ENCODE results near the gene FBXW5.

FBXW5 gene

DNA sequence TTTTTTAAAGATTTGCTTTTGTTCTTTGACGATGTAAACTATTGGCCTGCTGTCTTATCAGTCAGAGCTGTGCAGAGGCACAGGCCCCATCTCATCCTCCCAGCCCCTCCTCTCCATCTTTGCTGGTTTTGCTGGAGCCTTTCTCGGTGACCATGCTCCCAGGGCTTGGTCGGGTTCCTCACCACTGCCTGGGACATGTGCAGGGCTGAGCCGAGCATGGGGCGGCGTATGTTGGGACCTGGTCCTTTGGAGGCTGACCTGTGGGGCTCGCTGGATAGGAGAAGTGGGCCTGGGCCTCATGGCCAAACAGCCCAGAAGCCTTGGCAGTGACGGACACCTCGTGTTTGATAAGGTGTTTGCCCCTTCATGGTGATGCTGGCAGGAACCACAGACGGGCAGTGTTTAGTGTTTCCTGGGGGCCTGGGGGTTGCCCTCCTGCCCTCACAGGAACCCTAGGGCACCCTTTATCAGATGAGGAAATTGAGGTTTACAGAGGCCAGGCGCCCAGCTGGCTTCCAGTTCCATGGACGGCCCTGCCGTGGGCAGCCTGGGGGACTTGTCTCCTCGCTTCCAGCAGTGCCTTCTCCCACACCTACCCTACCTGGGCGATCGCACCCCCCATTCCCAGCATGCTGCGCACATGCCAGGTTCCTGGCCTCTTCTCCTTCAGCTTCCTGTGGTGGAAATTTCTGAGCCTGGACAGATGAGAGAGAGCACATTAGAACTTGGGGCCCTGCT lies 30.7 kb downstream of the FBXW5 start:
- no peak for DNase-seq (ENCODE audit: low read depth in 2 of 3, low spot score in 1 of 3)

- no peak for DNase-seq (ENCODE audit: low read depth in 2 of 3, low spot score in 1 of 3)
These were observed 33.7 kb downstream of the FBXW5 start for GRCh38 chr9:136910901-136911245.

DNA sequence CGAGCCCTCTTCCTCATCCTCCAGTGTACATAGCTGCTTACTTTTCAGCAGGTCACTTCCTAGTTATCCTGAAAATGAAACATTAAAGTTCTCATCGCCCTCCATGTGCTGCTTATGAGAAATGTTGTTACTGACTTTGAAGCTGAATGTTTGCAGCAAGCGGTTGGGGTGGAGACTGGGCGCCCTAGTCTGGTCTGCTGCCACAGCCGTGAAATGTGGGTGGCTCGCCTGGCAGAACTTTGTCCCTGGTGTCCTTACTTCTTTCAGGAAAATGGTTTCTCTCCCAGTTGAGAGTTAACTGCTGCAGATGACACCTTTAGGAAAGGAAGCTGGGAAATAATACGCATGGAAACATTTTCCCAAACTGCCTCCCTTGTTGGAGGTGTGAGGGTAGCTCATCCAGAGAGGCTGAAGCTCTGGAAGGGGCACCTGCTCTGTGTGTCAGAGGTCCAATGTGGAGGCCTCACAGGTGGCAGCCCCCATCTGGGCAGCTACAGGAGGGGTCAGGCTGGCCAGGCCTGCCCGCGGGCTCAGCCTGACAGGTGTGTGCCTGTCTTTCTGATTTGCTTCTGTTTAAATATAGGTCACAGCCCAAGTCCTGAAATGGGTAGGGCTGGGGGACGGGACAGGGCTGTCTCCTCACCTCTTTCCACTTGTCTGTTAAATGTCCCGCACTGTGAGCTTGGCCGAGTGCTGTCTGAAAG lies 34.2 kb downstream of the FBXW5 start:
- DNase-seq (ENCODE audit: low read depth in 2 of 3, low spot score in 1 of 3) = no peak

- no peak for DNase-seq (ENCODE audit: low read depth in 2 of 3, low spot score in 1 of 3)
These were observed 37.3 kb downstream of the FBXW5 start for GRCh38 chr9:136907011-136907914.

GRCh38 chr9:136906266-136906665 lies 38.3 kb downstream of the FBXW5 start:
- DNase-seq (ENCODE audit: low read depth in 2 of 3, low spot score in 1 of 3) = no peak

GRCh38 chr9:136903041-136903554 lies 41.4 kb downstream of the FBXW5 start:
- DNase-seq (ENCODE audit: low read depth in 2 of 3, low spot score in 1 of 3) = no peak

GRCh38 chr9:136902259-136902821 lies 42.2 kb downstream of the FBXW5 start:
- DNase-seq (ENCODE audit: low read depth in 2 of 3, low spot score in 1 of 3) = peak; percentile 77 to 85 (median 80)

DNA sequence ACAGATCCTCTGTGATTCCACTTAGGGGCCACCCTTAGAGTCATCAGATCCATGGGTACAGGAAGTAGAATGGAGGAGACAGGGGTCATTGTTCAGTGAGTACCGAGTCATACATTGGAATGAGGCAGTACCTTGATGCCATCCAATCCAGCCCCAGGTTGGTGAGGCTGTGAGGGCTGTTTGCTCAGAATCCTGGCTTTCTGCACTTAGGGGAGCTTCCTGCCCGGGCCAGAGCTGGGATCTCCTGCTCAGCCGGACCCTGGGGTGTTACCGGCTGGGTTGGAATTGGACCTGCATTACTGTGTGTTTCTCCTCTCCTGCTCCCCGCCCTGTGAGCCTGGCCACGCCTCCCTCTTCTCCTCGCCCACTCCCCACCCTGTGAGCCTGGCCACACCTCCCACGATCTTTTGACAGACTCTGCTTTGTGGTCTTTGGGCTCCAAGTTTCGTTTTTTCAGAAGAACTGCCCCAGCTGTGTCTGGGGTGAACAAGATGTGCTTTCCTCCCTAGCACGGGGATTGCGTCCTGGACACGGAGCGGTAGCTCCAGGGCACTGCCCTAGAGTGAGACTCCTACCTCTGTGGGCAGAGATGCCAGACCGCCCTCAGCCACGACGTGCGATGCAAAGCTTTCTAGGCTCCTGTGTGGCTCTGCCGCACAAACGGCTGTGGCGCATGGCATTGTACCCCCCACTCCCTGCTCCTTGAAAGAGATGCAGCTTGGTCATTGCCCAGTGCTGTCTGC lies 42.9 kb downstream of the FBXW5 start:
- DNase-seq (ENCODE audit: low read depth in 2 of 3, low spot score in 1 of 3) = peak; percentile 62 to 75 (median 63)

GRCh38 chr9:136900988-136901515 lies 43.5 kb downstream of the FBXW5 start:
- DNase-seq (ENCODE audit: low read depth in 2 of 3, low spot score in 1 of 3) = no peak

GRCh38 chr9:136900556-136900955 lies 44.0 kb downstream of the FBXW5 start:
- no peak for DNase-seq (ENCODE audit: low read depth in 2 of 3, low spot score in 1 of 3)

- no peak for DNase-seq (ENCODE audit: low read depth in 2 of 3, low spot score in 1 of 3)
These were observed 45.3 kb downstream of the FBXW5 start for GRCh38 chr9:136899196-136899595.

DNA sequence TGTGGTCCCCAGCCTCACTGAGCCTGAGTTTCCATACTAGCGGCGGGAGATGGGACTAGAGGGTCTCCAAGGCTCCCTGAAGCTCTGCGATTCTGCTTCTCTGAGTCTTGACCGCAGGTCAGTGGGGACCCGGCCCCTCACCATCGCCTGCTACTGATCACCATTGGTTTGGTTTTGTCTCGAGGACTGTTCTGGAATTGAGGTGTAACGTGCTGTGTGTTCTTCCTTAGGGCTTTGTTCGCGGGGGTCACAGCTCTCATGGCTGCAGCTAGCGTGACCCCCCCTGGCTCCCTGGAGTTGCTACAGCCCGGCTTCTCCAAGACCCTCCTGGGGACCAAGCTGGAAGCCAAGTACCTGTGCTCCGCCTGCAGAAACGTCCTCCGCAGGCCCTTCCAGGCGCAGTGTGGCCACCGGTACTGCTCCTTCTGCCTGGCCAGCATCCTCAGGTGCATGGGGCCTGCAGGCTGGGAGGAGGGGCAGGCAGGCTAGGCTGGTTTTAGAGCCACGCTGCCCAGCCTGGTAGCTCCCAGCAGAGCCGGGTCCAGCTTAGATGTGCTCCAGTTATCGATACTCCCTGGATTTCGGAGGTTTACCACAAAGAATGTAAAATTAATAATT lies 45.9 kb downstream of the FBXW5 start:
- DNase-seq (ENCODE audit: low read depth in 2 of 3, low spot score in 1 of 3) = no peak

DNA sequence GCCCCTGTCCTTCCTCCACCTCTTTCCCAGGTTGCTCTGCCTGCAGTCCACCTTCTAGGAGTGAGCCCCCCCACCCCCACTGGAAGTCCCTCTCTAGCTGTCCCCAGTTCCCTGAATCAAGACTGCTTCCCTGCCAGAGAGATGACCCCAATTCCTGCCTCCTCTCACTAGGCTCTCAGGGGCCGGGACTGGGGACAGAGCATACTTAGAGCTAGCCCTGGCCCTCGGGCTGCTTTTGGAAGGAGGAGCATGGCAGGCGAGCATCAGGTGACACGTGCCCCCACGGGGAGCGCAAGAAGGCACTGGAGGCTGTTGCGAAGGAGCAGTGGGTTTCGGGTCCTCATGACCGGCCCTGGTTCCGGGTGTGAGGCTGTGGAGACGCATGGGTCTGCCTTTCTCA lies 48.5 kb downstream of the FBXW5 start:
- no peak for DNase-seq (ENCODE audit: low read depth in 2 of 3, low spot score in 1 of 3)

GRCh38 chr9:136890661-136891060 lies 53.9 kb downstream of the FBXW5 start:
- no peak for DNase-seq (ENCODE audit: low read depth in 2 of 3, low spot score in 1 of 3)
